ENCODE results near the gene CDH13. TPM values are rescaled to one million over a fixed set of nuclear protein-coding genes. Genes with fewer than 3 reads are reported as not detected.

The CDH13 gene
- total and polyA plus RNA-seq, 2 of the 8 experiments (the other 6 are each of a cell fraction or from before 2014, with no cell fraction given): 2.3 to 2.4 TPM

DNA sequence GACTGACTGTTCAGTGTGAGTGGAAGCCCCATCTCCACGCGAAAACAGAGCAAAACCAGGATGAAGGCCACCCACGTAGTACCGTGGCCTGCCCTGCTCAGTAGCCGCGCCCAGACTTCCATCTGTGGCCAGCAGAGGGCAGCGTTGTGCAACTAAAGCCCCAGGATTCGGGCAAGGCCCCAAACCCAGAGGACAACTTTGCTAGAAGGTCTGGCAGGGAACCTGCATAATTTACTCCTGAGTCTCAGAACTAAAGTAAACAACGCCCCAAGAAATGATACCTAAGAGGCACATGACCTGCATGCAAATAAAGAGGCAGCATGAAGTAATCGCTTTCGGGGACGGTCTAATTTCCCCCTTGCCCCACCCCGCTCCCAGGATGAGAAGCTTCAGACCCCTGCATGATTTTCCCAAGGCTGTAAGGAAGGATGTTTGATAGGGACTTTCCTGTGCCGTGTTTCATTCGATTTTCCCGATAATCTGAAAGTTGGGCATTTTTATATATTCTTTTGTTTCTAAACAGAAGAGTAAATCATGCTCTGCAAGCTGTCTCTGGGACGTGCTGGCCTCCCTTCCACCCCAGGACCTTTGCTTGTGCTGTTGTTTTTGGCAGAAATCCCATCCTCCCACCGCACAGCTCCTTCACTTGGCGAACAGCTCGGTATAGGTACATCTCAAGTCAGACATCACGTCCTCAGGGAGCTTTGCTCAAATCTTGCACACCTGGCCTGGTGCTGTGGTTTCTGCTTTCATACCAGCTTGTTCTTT lies 1199.6 kb downstream of the CDH13 start (continued):
- 0 out of 2 replicates have a peak, but pooled peaks have one; percentile 9 for TF ChIP-seq CREB1 (IDR thresholded peaks at IDR 0.05)
